ENCODE data around the gene RFX3.

The RFX3 gene

GRCh38 chr9:3474821-3475220 is 51.0 kb downstream of the RFX3 start:
- no peak for DNase-seq

- no peak for DNase-seq
Observed at GRCh38 chr9:3473405-3473804, 52.4 kb downstream of the RFX3 start.

- no peak for DNase-seq
Observed at GRCh38 chr9:3471883-3472282, 53.9 kb downstream of the RFX3 start.

GRCh38 chr9:3468421-3469205 is 57.2 kb downstream of the RFX3 start:
- DNase-seq: no peak

GRCh38 chr9:3467593-3468219 is 58.1 kb downstream of the RFX3 start:
- peak; percentile 70 for DNase-seq

- DNase-seq: no peak
Observed at GRCh38 chr9:3464033-3464638, 61.7 kb downstream of the RFX3 start.

- no peak for DNase-seq
Observed at GRCh38 chr9:3458806-3459475, 66.9 kb downstream of the RFX3 start.

- no peak for DNase-seq
Observed at GRCh38 chr9:3457175-3457574, 68.6 kb downstream of the RFX3 start.

- DNase-seq: no peak
Observed at GRCh38 chr9:3455717-3456116, 70.1 kb downstream of the RFX3 start.

- DNase-seq: no peak
Observed at GRCh38 chr9:3455094-3455493, 70.7 kb downstream of the RFX3 start.

GRCh38 chr9:3451956-3452355 is 73.8 kb downstream of the RFX3 start:
- DNase-seq: no peak

GRCh38 chr9:3447788-3448187 is 78.0 kb downstream of the RFX3 start:
- DNase-seq: no peak

- peak; percentile 35 for DNase-seq
Observed at GRCh38 chr9:3447143-3447542, 78.7 kb downstream of the RFX3 start.

GRCh38 chr9:3446313-3446712 is 79.5 kb downstream of the RFX3 start:
- DNase-seq: no peak

GRCh38 chr9:3444016-3444415 is 81.8 kb downstream of the RFX3 start:
- no peak for DNase-seq

- DNase-seq: peak; percentile 38
Observed at GRCh38 chr9:3441197-3441816, 84.5 kb downstream of the RFX3 start.

GRCh38 chr9:3436629-3437420 is 89.0 kb downstream of the RFX3 start:
- DNase-seq: no peak

- no peak for DNase-seq
Observed at GRCh38 chr9:3435732-3436131, 90.1 kb downstream of the RFX3 start.

GRCh38 chr9:3434594-3434993 is 91.2 kb downstream of the RFX3 start:
- no peak for DNase-seq

GRCh38 chr9:3433754-3434153 is 92.0 kb downstream of the RFX3 start:
- no peak for DNase-seq

- no peak for DNase-seq
Observed at GRCh38 chr9:3433066-3433465, 92.7 kb downstream of the RFX3 start.

- no peak for DNase-seq
Observed at GRCh38 chr9:3431890-3432289, 93.9 kb downstream of the RFX3 start.
